Measurements from ENCODE around the gene ASF1A. TPM values are rescaled to one million over a fixed set of nuclear protein-coding genes. Genes with fewer than 3 reads are reported as not detected.

ASF1A gene
- total and polyA plus RNA-seq, 4 donors, result 5.6 to 27.0 (median 7.2) TPM

Other genes starting within 250 kb of the ASF1A start
- gene CEP85L, start 242.6 kb upstream of the ASF1A start, total RNA-seq, result 1 to 10 TPM; 2.9 to 6.4 TPM
- 1 to 10 TPM in 1 of 2 donors, under 1 TPM in 1; 0.40 to 1.8 TPM for gene CEP85L, start 242.6 kb upstream of the ASF1A start, polyA plus RNA-seq
- gene MCM9, start 41.0 kb downstream of the ASF1A start, total RNA-seq, result 10 to 100 TPM; 10.9 to 17.4 TPM
- 1 to 10 TPM; 3.6 to 6.5 TPM for gene MCM9, start 41.0 kb downstream of the ASF1A start, polyA plus RNA-seq
- 1 to 10 TPM; 1.0 to 7.4 TPM for gene FAM184A, start 184.5 kb downstream of the ASF1A start, total RNA-seq
- 1 to 10 TPM; 2.5 to 5.6 TPM for gene FAM184A, start 184.5 kb downstream of the ASF1A start, polyA plus RNA-seq